IMR-90 (cell line): ENCODE measurements around the gene ERC2. TPM values are rescaled to one million over a fixed set of nuclear protein-coding genes. Genes with fewer than 3 reads are reported as not detected.
A peak's percentile ranks its signal among the peaks of the same experiment; 100 is the strongest.

Source experiments
- ATAC-seq: fragments of 200-7000 bp; cut with Tn5 transposase; 2 replicates; pipeline ENCODE4 v1.9.1; 2020; ENCODE audit warnings: low read depth, mild to moderate bottlenecking, moderate library complexity
- BruUV-seq: library from RNA; stranded (reverse); fragments of 400-500 nt; replicated peaks from 2 replicates; lab custom pipeline; 2021; lab: Mats Ljungman, UMichigan
- CTCF ChIA-PET: fragments of 300-600 bp; formaldehyde crosslinking; extraction: SDS; loops from one replicate; lab custom pipeline; 2021; ENCODE audit warnings: antibody characterized with exemption; lab: Yijun Ruan, JAX
- POLR2A ChIA-PET: fragments of 300-600 bp; sonication (Branson Sonifier 250); formaldehyde crosslinking; loops from one replicate; lab custom pipeline; 2022; ENCODE audit warnings: antibody characterized with exemption; ENCODE audit not compliant: unreplicated experiment; lab: Charles Lee
- DNase-seq: peaks from one replicate; pipeline ENCODE4 v3.0.0; 2013
- H2AFZ ChIP-seq: replicated peaks from 2 replicates; pipeline ENCODE3; 2013; ENCODE audit warnings: low read length, mild to moderate bottlenecking; ENCODE audit not compliant: poor library complexity
- H2AK5ac ChIP-seq: 2 replicates; pipeline ENCODE4 v1.6.1; 2013; ENCODE audit warnings: low read depth, low read length, inconsistent platforms
- H2AK9ac ChIP-seq: replicated peaks from 2 replicates; pipeline ENCODE3; 2013; ENCODE audit warnings: mild to moderate bottlenecking, low read depth, low read length, moderate library complexity; ENCODE audit not compliant: poor library complexity
- H2BK120ac ChIP-seq: 2 replicates; pipeline ENCODE4 v1.6.1; 2013; ENCODE audit warnings: low read depth, low read length, inconsistent platforms
- H2BK15ac ChIP-seq: 3 replicates; pipeline ENCODE4 v1.6.1; 2013; ENCODE audit warnings: low read depth, low read length, inconsistent platforms
- H2BK20ac ChIP-seq: 2 replicates; pipeline ENCODE4 v1.6.1; 2013; ENCODE audit warnings: low read depth, mild to moderate bottlenecking, inconsistent platforms, low read length, moderate library complexity
- H2BK5ac ChIP-seq: 2 replicates; pipeline ENCODE4 v1.6.1; 2013; ENCODE audit warnings: mild to moderate bottlenecking, low read depth, low read length, inconsistent platforms; ENCODE audit not compliant: poor library complexity, severe bottlenecking
- H3K14ac ChIP-seq: replicated peaks from 2 replicates; pipeline ENCODE4 v1.6.1; 2013; ENCODE audit warnings: low read depth, low read length, inconsistent platforms
- H3K18ac ChIP-seq: 2 replicates; pipeline ENCODE4 v1.6.1; 2013; ENCODE audit warnings: low read depth, low read length, control low read depth
- H3K23ac ChIP-seq: 2 replicates; pipeline ENCODE4 v1.6.1; 2013; ENCODE audit warnings: low read depth, low read length, inconsistent platforms
- H3K27ac ChIP-seq: 2 replicates; pipeline ENCODE4 v1.5.1; 2013; ENCODE audit warnings: mild to moderate bottlenecking, control low read depth, low read length; ENCODE audit not compliant: insufficient read depth
- H3K27me3 ChIP-seq: 2 replicates; pipeline ENCODE4 v1.6.1; 2013; ENCODE audit warnings: low read length; ENCODE audit not compliant: control insufficient read depth, insufficient read depth
- H3K36me3 ChIP-seq: 2 replicates; pipeline ENCODE4 v1.6.1; 2013; ENCODE audit warnings: low read length, mixed read lengths; ENCODE audit not compliant: control insufficient read depth, insufficient read depth
- H3K4ac ChIP-seq: 2 replicates; pipeline ENCODE4 v1.6.1; 2013; ENCODE audit warnings: low read depth, low read length, inconsistent platforms
- H3K4me1 ChIP-seq: 2 replicates; pipeline ENCODE4 v1.6.1; 2013; ENCODE audit warnings: low read length, mixed read lengths; ENCODE audit not compliant: control insufficient read depth, insufficient read depth
- H3K4me2 ChIP-seq: 2 replicates; pipeline ENCODE4 v1.6.1; 2013; ENCODE audit warnings: low read depth, mild to moderate bottlenecking, control low read depth, low read length, moderate library complexity
- H3K4me3 ChIP-seq: 2 replicates; pipeline ENCODE4 v1.5.1; 2013; ENCODE audit warnings: low read depth, mild to moderate bottlenecking, control low read depth, low read length, moderate library complexity; ENCODE audit not compliant: insufficient read depth
- H3K56ac ChIP-seq: 2 replicates; pipeline ENCODE4 v1.6.1; 2013; ENCODE audit warnings: low read length, inconsistent platforms; ENCODE audit not compliant: insufficient read depth; ENCODE audit errors: extremely low read depth
- H3K79me1 ChIP-seq, 2 experiments: 2 replicates each; pipeline ENCODE4 v1.6.1; 2013; ENCODE audit warnings: low read length in 2 of 2, inconsistent platforms in 1 of 2, low read depth in 1 of 2
- H3K9ac ChIP-seq: 2 replicates; pipeline ENCODE4 v1.6.1; 2013; ENCODE audit warnings: low read depth, low read length, control low read depth
- H3K9me1 ChIP-seq: 2 replicates; pipeline ENCODE4 v1.6.1; 2013; ENCODE audit warnings: low read length, inconsistent platforms; ENCODE audit not compliant: insufficient read depth
- H3K9me3 ChIP-seq: 2 replicates; pipeline ENCODE4 v1.6.1; 2013; ENCODE audit warnings: low read length; ENCODE audit not compliant: control insufficient read depth, insufficient read depth
- H4K20me1 ChIP-seq: 2 replicates; pipeline ENCODE4 v1.6.1; 2013; ENCODE audit warnings: low read length, inconsistent platforms; ENCODE audit not compliant: insufficient read depth
- H4K5ac ChIP-seq: 2 replicates; pipeline ENCODE4 v1.6.1; 2013; ENCODE audit warnings: mild to moderate bottlenecking, low read depth, low read length, control low read depth
- H4K8ac ChIP-seq, 2 experiments: 2 replicates each; pipeline ENCODE4 v1.6.1; 2013; ENCODE audit warnings: low read depth in 2 of 2, low read length in 2 of 2, control low read depth in 1 of 2, inconsistent platforms in 1 of 2
- H4K91ac ChIP-seq: 2 replicates; pipeline ENCODE4 v1.6.1; 2013; ENCODE audit warnings: low read depth, low read length, inconsistent platforms; ENCODE audit not compliant: insufficient read depth
- FOS ChIP-seq: fragments of 150-350 bp; IDR thresholded peaks from 2 replicates; pipeline ENCODE4 v1.6.1; 2016; ENCODE audit warnings: low read depth, low read length
- WGBS, 2 experiments: methylation state at CpG; one replicate each; pipeline versions ENCODE4 v1.1.5 to v1.1.7; 2013; ENCODE audit warnings: missing lambda C conversion rate in 2 of 2; ENCODE audit not compliant: insufficient read length in 1 of 2; ENCODE audit errors: extremely low coverage in 2 of 2; 5-methylcytosine and 5-hydroxymethylcytosine counted together
- dilution Hi-C: fragments of 300-500 bp; cut with HindIII; formaldehyde crosslinking; loops from one replicate; pipeline ENCODE4 v1.14.3; 2018; ENCODE audit warnings: low sequenced_read_pairs; ENCODE audit not compliant: unreplicated experiment
- in situ Hi-C: fragments of 300-500 bp; cut with MboI; formaldehyde crosslinking; loops from 3 replicates; pipeline ENCODE4 v1.14.3; 2019; ENCODE audit warnings: low sequenced_read_pairs, inconsistent platforms, mixed read lengths
- intact Hi-C: fragments of 100-400 bp; cut with micrococcal nuclease; formaldehyde crosslinking; loops from 2 replicates; pipeline ENCODE4 v1.10.0; 2022
- polyA plus RNA-seq, 3 experiments: library from polyadenylated mRNA; depleted of rRNA; stranded (reverse); fragments of >200 nt; gene quantifications; 2 replicates each; pipeline ENCODE4 v1.2.3, GENCODE V29; 2012; ENCODE audit warnings: low replicate concordance in 1 of 3
- total RNA-seq: library from RNA; depleted of rRNA; stranded (reverse); fragments of >200 nt; gene quantifications from 2 replicates; pipeline ENCODE4 v1.2.3, GENCODE V29; 2012

Gene ERC2
- total and polyA plus RNA-seq, 2 of the 4 experiments (the other 2 are of a cell fraction), result 0.17 to 0.18 TPM

- Histone ChIP-seq H2BK5ac (no peak overlapping the region), H3K56ac (no peak overlapping the region), H3K18ac (no peak overlapping the region), H2BK120ac (peak overlapping the region; percentile 67; the same call in 1 of the 2 replicates), H4K91ac (peak overlapping the region; percentile 60; the same call in 1 of the 2 replicates), H2AK5ac (no peak overlapping the region), H3K4me3 (no peak overlapping the region), H2AK9ac (no peak overlapping the region), H3K36me3 (no peaks in the 10 kb centered on the region), H3K4me1 (peaks cover 5% of the 10 kb centered on the region; the same call in 1 of the 2 replicates), H3K79me1 (no peaks in the 10 kb centered on the region), H3K27me3 (no peaks in the 10 kb centered on the region), H3K27ac (no peak overlapping the region), H2BK15ac (no peak overlapping the region), H2BK20ac (no peak overlapping the region), H3K14ac (0 out of 2 replicates have a peak overlapping the region, but pooled peaks have one; percentile 28), H3K9me3 (no peaks in the 10 kb centered on the region), H3K23ac (no peak overlapping the region), H3K4ac (peak overlapping the region; percentile 24), H4K5ac (peak overlapping the region; percentile 38), H3K9me1 (no peaks in the 10 kb centered on the region), H3K4me2 (no peak overlapping the region), H3K9ac (peak overlapping the region; percentile 22; the same call in 1 of the 2 replicates), H4K8ac (peak overlapping the region in 1 of 2 experiments; percentile 71; a peak in 1 of 4 replicates), H4K20me1 (no peaks in the 10 kb centered on the region), H2AFZ (peak overlapping the region; percentile 67)
- no peak for TF ChIP-seq FOS
- POLR2A ChIA-PET, result interaction anchor here (0.6 kb wide), 1 partner anchor 83 kb away, joined by 3 read pairs; no protein-coding TSS in a partner anchor
- 40% methylated on average over 2 of the region's 10 CpGs; no CpG with 5 or more reads in 1 of the 2 experiments for WGBS, 2 experiments
- BruUV-seq, result no TSS peak
- ATAC-seq, result peak; percentile 61
- intact Hi-C loops, result no loop called here
- in situ Hi-C loops, result no loop called here
- no peak for DNase-seq
- CTCF ChIA-PET, result no interaction called here
- dilution Hi-C loops, result no loop called here
These were observed 896.4 kb downstream of the ERC2 start for GRCh38 chr3:55571913-55572312.
